ENCODE data around the gene PRDM15. TPM values are rescaled to one million over a fixed set of nuclear protein-coding genes. Genes with fewer than 3 reads are reported as not detected.
A peak's percentile ranks its signal among the peaks of the same experiment; 100 is the strongest.

The PRDM15 gene
- total and polyA plus RNA-seq, 9 donors = 3.8 to 6.8 (median 5.5) TPM

DNA sequence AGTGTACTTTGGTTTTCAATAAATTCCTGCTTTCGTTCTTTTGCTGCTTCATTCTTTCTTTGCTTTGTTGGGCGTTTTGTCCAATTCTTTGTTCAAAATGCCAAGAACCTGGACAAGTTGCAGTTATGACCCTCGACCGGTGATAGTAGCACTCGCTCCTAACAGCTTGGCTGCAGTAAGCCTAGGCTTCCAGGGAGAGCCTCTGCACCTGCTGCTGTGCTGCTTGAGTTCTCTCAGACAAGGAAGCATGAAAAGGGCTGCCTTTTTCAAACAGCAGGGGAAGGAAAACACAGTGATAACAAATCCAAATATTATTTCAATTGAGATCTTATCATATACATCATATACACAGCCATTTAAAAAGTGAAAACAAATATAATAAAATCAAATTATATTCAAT, 99.5 kb downstream of the PRDM15 start:
- Histone ChIP-seq H3K27ac (ENCODE audit: low read length) (no peak overlapping the region), H3K36me3 (ENCODE audit: control insufficient read depth, insufficient read depth, low read length) (no peaks in the 10 kb centered on the region), H3K4me3 (ENCODE audit: low read length) (no peak overlapping the region), H3K27me3 (ENCODE audit: control insufficient read depth, insufficient read depth, low read length) (peaks cover 31% of the 10 kb centered on the region), H3K4me1 (ENCODE audit: control insufficient read depth, insufficient read depth, low read length) (peaks cover 22% of the 10 kb centered on the region), H3K9me3 (replicated peaks; ENCODE audit: control insufficient read depth, low read depth, low read length) (no peaks in the 10 kb centered on the region)
- WGBS (ENCODE audit: insufficient coverage) = 36% methylated on average over 5 of the region's 5 CpGs
- no peak for DNase-seq

DNA sequence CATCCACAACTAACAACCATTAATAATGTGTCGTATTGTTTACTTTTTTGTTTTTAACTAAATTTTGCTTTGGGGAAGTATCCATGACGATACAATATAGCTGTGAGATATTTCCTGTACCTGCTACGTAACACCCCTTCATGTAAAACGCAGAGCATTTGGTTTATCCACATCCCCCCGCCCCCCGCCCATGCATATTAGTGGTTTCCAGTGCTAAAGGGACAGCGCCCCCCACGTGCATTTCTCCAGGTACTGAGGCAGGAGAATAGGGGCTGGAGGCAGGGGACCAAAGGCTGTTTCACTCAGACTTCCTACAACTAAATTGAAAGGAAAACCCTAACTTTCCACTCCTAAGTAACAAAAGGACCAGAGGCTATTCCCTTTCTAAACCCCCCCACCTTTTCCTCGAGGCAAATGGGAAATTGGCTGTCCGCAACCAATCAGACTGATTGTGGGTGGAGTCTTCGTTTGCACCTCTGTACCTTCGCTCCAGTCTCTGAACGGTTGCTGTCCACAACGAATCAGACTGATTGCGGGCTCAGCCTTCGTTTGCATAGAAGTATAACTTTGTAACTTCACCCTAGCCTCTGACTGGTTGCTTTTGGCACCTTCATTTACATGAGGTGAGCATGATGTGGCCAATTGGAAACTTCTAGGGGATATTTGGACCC, 100.1 kb downstream of the PRDM15 start:
- DNase-seq = no peak
- Histone ChIP-seq H3K27ac (ENCODE audit: low read length) (no peak overlapping the region), H3K4me1 (ENCODE audit: control insufficient read depth, insufficient read depth, low read length) (peaks cover 26% of the 10 kb centered on the region), H3K27me3 (ENCODE audit: control insufficient read depth, insufficient read depth, low read length) (peaks cover 30% of the 10 kb centered on the region), H3K36me3 (ENCODE audit: control insufficient read depth, insufficient read depth, low read length) (no peaks in the 10 kb centered on the region), H3K4me3 (ENCODE audit: low read length) (no peak overlapping the region), H3K9me3 (replicated peaks; ENCODE audit: control insufficient read depth, low read depth, low read length) (no peaks in the 10 kb centered on the region)
- WGBS (ENCODE audit: insufficient coverage) = no CpG with 5 or more reads among the region's 16 CpGs

DNA sequence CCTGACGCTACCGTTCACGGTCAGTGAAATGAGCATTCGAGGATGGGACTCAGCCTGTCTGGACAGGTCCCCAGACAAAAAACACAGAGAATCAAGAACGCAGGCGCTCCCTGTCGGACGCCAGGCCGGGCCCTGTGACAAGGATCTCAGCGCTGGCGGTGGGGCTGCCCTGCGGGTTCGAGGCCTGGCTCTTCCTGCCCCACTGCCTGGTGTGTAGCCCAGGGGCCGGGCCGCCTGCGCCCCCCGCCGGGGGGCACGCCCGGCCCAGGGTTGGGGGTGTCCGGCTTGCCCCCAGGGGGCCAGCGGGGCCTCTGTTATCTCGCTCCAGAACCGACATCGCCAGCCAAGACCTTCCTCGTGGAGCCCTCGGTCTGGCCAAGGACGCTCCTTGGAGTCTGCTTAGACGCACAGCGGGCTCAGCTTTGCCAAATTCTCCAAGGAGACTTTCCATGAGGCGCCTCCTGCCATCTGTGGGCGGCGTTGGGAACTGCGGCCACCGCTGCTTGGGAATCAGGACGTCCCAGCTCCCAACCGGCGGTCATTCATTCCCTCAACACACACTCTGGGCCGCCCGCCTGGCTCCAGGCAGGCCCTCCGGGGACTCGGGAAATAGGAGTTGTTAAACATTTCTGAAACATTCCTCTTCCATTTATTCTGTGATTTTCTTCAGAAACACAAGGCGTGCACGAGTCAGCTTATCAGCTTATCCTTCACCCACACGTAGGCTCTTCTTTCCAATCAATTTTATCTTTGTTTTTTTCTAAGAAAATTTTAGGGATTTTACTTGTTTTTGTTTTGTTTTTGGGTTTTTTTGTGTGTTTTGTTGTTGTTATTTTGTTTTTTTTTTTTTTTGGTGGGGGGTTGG, 101.0 kb downstream of the PRDM15 start:
- DNase-seq = peak; percentile 91
- H3K9me3 ChIP-seq (replicated peaks; ENCODE audit: control insufficient read depth, low read depth, low read length) = no peaks in the 10 kb centered on the region
- WGBS (ENCODE audit: insufficient coverage) = 6% methylated on average over 36 of the region's 45 CpGs
- H3K27me3 ChIP-seq (ENCODE audit: control insufficient read depth, insufficient read depth, low read length) = peaks cover 28% of the 10 kb centered on the region
- no peak overlapping the region for H3K4me3 ChIP-seq (ENCODE audit: low read length)
- H3K4me1 ChIP-seq (ENCODE audit: control insufficient read depth, insufficient read depth, low read length) = peaks cover 26% of the 10 kb centered on the region
- no peak overlapping the region for H3K27ac ChIP-seq (ENCODE audit: low read length)
- no peaks in the 10 kb centered on the region for H3K36me3 ChIP-seq (ENCODE audit: control insufficient read depth, insufficient read depth, low read length)

DNA sequence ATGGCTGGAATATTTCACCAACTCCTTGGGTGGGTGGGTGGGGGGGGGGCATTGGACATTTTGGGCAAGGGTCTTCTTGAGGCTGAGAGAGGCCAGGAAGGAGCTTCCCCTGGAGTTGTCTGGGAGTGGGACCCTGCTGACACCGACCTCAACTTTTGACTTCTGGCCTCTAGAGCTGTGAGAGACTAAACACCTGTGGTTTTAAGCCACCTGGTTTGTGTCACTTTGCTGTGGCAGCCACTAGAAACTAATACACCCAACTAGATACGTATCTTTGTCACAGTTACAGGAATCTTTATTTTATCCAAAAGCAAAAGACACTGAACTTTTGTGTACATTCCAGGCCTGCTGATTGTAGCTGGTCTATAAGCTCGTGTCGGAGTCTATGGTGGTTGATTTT, 102.4 kb downstream of the PRDM15 start:
- Histone ChIP-seq H3K36me3 (ENCODE audit: control insufficient read depth, insufficient read depth, low read length) (no peaks in the 10 kb centered on the region), H3K27me3 (ENCODE audit: control insufficient read depth, insufficient read depth, low read length) (peaks cover 39% of the 10 kb centered on the region), H3K4me3 (ENCODE audit: low read length) (no peak overlapping the region), H3K9me3 (replicated peaks; ENCODE audit: control insufficient read depth, low read depth, low read length) (no peaks in the 10 kb centered on the region), H3K4me1 (ENCODE audit: control insufficient read depth, insufficient read depth, low read length) (peaks cover 35% of the 10 kb centered on the region), H3K27ac (ENCODE audit: low read length) (no peak overlapping the region)
- 87% methylated on average over 3 of the region's 4 CpGs for WGBS (ENCODE audit: insufficient coverage)
- DNase-seq = no peak

DNA sequence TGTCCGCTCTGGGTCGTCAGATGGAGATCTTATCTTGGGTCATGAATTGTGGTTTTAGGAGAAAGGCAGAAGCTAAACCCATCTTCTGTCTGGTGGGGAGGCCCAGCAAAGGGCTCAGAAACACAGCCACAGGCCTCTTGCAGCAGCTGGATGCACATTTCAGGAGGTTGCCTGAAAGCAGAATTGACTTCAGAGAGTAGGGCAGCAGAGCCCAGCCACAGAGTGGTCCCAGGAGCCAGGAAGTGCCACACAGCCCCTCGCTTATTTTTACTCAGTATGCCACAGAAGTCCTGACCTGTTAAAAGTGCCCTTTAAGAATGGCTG, 104.0 kb downstream of the PRDM15 start:
- DNase-seq = no peak
- Histone ChIP-seq H3K4me1 (ENCODE audit: control insufficient read depth, insufficient read depth, low read length) (peaks cover 49% of the 10 kb centered on the region), H3K4me3 (ENCODE audit: low read length) (no peak overlapping the region), H3K27me3 (ENCODE audit: control insufficient read depth, insufficient read depth, low read length) (peaks cover 49% of the 10 kb centered on the region), H3K36me3 (ENCODE audit: control insufficient read depth, insufficient read depth, low read length) (no peaks in the 10 kb centered on the region), H3K27ac (ENCODE audit: low read length) (no peak overlapping the region), H3K9me3 (replicated peaks; ENCODE audit: control insufficient read depth, low read depth, low read length) (no peaks in the 10 kb centered on the region)
- 55% methylated on average over 2 of the region's 3 CpGs for WGBS (ENCODE audit: insufficient coverage)

DNA sequence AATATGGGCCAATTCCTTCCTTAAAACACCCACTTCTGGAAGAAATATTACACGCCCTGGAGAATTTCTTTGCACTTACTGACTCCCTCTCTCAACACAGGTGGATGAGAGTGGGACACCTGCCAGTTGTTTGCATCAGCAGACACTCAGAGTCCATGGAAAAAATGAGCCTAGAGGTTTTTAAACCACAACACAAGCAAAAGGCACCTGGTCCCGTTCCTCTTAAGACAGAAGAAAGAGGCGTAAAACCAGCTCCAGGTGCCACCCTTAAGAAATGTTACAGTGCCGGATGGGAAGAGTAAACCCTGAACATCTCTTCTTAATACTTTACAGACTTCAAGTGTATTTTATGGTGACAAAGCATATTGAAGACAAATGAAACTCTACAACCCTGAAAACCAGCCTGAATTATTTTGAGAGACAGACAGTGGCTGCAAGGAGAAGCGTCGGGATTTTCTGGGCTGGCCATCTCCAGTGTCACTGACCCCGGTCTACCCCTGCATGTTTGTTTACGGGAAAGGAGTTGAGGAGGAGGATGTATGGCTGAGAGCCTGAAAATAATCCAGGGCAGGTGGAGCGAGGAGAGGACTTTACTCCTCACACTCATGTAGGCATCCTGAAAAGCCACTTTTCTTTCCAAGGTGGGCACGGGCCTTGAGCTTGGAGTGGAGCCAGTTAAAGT, 104.5 kb downstream of the PRDM15 start:
- Histone ChIP-seq H3K27me3 (ENCODE audit: control insufficient read depth, insufficient read depth, low read length) (peaks cover 53% of the 10 kb centered on the region), H3K4me3 (ENCODE audit: low read length) (no peak overlapping the region), H3K4me1 (ENCODE audit: control insufficient read depth, insufficient read depth, low read length) (peaks cover 49% of the 10 kb centered on the region), H3K36me3 (ENCODE audit: control insufficient read depth, insufficient read depth, low read length) (no peaks in the 10 kb centered on the region), H3K27ac (ENCODE audit: low read length) (no peak overlapping the region), H3K9me3 (replicated peaks; ENCODE audit: control insufficient read depth, low read depth, low read length) (no peaks in the 10 kb centered on the region)
- 29% methylated on average over 1 of the region's 10 CpGs for WGBS (ENCODE audit: insufficient coverage)
- no peak for DNase-seq

DNA sequence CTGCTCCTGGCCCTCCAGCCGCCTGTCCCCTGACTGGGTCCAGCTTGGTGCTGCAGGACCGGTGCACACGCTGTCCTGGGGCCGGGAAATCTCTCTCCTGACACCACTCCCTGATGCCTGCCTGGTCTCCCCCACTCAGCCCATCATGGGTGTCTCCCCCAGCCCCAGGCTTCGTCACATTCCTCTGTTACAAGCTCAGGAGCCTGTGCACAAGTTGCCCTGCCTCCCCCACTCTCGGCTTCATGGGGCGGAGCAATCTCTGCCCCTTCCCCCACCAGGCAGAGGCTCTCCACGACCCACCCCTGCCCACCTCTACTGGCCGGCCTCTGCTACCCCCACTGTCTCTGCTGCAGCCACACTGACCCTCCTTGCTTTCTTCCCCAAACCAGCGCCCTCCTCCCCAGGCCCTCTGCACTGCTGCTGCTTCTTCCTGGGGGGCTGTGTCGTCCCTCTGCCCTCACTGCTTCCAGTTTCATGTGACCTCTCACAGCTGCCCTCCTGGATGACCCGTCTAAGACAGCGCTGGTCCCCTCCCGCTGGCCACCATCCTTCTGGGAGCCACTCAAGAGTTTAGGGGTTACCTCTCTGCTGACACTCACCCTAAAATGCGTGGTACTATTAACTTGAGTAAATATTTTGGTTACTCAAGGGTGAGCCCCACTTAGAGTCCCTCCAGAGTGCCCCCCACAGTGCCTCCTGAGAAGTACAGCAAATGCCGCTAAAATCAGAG, 106.6 kb downstream of the PRDM15 start:
- H3K4me1 ChIP-seq (ENCODE audit: control insufficient read depth, insufficient read depth, low read length) = peaks cover 48% of the 10 kb centered on the region
- no peak overlapping the region for H3K4me3 ChIP-seq (ENCODE audit: low read length)
- WGBS (ENCODE audit: insufficient coverage) = 55% methylated on average over 14 of the region's 16 CpGs
- no peak for DNase-seq
- H3K36me3 ChIP-seq (ENCODE audit: control insufficient read depth, insufficient read depth, low read length) = no peaks in the 10 kb centered on the region
- H3K27me3 ChIP-seq (ENCODE audit: control insufficient read depth, insufficient read depth, low read length) = peaks cover 61% of the 10 kb centered on the region
- no peaks in the 10 kb centered on the region for H3K9me3 ChIP-seq (replicated peaks; ENCODE audit: control insufficient read depth, low read depth, low read length)
- H3K27ac ChIP-seq (ENCODE audit: low read length) = no peak overlapping the region

DNA sequence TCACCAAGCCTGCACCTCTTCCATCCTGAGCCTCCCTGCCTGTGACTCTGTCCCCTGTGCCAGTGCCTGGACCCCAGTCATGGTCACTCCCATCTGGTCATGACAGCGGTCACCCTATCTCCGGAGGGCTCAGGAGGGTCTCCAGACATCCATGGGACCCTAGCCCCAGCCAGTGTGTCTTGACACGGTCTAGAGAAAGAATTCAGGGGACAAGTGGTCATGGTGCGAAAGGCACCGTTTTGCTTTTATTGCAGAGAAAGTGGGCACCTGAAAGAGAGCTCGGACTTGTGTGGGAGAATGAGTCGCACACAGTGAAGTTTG, 107.6 kb downstream of the PRDM15 start:
- H3K9me3 ChIP-seq (replicated peaks; ENCODE audit: control insufficient read depth, low read depth, low read length) = no peaks in the 10 kb centered on the region
- no peak overlapping the region for H3K27ac ChIP-seq (ENCODE audit: low read length)
- no peak for DNase-seq
- no peaks in the 10 kb centered on the region for H3K36me3 ChIP-seq (ENCODE audit: control insufficient read depth, insufficient read depth, low read length)
- H3K4me1 ChIP-seq (ENCODE audit: control insufficient read depth, insufficient read depth, low read length) = peaks cover 55% of the 10 kb centered on the region
- no peak overlapping the region for H3K4me3 ChIP-seq (ENCODE audit: low read length)
- WGBS (ENCODE audit: insufficient coverage) = 84% methylated on average over 7 of the region's 7 CpGs
- H3K27me3 ChIP-seq (ENCODE audit: control insufficient read depth, insufficient read depth, low read length) = peaks cover 71% of the 10 kb centered on the region

DNA sequence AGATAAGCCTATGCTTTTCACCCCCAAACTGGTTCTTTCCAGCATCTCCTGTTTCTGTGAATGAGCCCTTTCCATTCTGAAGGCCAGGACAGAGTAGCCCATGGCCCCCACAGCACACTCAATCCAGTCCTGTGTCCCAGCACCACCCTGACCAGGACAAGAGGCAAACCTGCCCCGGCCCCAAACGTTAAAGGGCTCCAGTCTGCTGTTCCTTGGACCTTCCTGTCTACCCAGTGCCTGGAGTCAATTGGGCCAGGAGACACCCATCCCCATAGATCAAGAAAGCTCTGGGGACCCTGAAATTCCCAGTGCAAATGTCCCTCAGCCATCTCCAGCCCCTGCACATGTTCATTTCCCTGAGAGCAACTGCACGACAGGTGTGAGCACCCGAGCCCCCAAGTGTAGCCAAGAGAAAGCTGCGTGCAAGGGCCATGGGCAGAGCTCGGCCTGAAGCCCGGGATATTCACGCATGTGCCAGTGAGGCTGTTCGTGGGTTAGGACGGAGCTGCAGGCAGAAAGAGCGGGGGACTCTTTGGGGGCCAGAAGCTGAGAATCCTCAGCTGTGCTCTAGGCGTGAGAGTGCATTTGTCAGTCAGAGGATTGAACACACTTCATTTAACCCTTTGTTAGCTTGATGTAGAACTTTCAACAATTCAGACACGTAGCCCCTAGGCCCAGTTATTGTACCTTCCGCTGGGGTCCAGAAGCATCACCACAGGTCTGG, 108.1 kb downstream of the PRDM15 start:
- Histone ChIP-seq H3K36me3 (ENCODE audit: control insufficient read depth, insufficient read depth, low read length) (no peaks in the 10 kb centered on the region), H3K4me1 (ENCODE audit: control insufficient read depth, insufficient read depth, low read length) (peaks cover 58% of the 10 kb centered on the region), H3K4me3 (ENCODE audit: low read length) (no peak overlapping the region), H3K27me3 (ENCODE audit: control insufficient read depth, insufficient read depth, low read length) (peaks cover 76% of the 10 kb centered on the region), H3K27ac (ENCODE audit: low read length) (no peak overlapping the region), H3K9me3 (replicated peaks; ENCODE audit: control insufficient read depth, low read depth, low read length) (no peaks in the 10 kb centered on the region)
- peak; percentile 65 for DNase-seq
- 46% methylated on average over 11 of the region's 14 CpGs for WGBS (ENCODE audit: insufficient coverage)

Measured in muscle of leg (tissue), 11 donors.